NCI-H1694 treated with DMSO at 0.1 percent for 48 hours (cell line): ENCODE measurements around the gene SLC5A9.
"Not testable (repeated sequence)": the region's sequence is repeated elsewhere in the genome, so short reads cannot be mapped to it uniquely, and the experiment has no call there.

Experiments used
- DNase-seq: peaks from one replicate; lab custom pipeline; 2025; lab: John Stamatoyannopoulos, UW

Gene SLC5A9

DNA sequence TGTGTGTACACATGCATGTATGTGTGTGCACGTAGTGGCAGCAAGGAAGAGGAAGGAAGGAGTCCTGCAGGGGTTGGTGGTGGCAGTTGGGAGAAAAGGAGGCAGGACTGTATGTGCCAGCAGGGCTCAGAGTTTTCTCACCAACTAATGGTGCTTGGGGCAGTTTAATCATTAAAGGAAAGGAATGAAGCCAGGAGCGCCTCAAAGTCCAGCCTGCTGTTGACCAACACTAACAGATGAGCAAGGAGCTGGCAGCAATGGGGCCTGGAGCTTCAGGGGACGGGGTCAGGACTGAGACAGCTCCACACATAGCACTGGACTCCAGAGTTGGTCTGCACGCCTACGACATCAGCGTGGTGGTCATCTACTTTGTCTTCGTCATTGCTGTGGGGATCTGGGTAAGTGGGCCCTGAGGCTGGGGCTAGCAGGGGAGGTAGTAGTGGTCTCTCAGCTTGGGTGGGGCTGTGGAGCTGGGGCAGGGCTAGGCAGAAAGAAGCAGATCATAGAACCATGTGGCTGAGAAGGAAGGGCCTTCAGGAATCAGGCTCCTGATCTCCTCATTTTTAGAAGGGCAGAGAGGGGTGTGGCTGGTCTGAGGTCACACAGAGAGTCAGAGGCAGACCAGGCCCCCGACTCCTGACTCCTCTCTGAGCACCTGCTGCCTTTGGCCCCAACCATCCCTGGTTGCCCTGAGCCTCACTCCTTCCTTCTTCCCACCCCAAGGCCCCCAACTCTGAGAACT is at the start of gene SLC5A9:
Gene SLC5A9 (plus strand): TSS at position 216 of the 742 bp plus-strand sequence. CDS start 21 bp downstream, at position 237.
- DNase-seq = no peak

DNA sequence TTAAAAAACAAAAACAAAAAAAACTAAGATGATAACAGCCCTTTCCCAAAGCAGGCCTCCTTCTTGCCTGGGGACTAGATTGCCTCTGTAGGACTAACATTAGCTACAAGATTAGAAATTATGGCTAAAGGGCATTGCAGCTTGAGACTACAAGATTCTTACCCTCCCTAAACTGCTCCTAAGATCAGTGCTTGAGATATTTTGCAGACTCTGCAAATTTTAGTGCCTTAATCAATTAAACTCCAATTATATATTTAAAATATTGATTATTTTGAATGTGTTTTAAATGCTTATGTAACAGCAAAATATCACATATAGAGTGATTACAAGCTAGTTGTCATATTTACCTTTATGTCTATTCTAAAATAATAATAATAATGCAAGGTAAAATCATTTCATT is 47.4 kb upstream of the SLC5A9 start:
- DNase-seq = no peak

DNA sequence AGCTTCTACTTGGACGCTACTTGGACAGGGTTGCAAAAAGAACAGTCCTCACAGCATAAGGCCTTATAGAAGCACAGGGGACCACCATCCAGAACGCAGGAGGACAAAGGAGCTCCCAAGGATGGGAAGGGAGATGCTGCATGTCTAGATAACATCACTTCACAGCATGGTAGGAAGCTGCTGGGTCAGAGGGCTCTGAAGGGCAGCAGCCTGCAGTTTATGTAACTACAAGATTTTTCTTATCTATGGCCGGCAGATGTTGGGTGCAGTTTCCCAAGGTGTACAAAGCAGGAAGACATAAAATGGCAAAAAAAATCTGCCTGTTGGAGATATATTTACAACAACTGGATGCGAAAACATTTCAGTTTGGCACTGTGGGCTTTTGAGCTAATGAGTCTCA is 45.3 kb upstream of the SLC5A9 start:
- no peak for DNase-seq

DNA sequence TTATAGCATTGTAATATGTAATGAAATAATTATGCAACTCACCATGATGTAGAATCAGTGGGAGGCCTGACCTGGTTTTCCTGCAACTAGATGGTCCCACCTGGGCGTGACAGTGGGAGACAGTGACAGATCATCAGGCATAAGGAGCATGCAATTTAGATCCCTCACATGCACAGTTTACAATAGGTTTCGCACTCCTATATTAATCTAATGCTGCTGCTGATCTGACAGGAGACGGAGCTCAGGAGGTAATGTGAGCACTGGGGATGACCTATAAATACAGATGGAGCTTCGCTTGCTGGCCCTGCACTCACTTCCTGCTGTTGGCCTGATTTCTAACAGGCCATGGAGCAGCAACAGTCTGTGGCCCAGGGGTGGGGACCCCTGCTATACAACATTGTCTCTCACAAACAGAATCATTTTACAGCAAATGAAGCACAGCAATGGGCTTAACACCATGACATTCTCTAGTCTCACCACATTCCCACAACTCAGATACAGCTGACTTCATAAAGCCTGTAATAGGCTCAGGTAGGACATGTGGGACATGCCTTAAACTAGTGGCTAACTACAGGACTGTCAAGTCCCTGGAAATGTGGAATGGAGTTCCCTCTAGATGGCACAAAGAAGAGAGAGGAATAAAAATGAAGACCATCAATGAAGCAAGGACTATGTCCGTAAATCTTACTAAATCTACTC is 40.7 kb upstream of the SLC5A9 start:
- no peak for DNase-seq

DNA sequence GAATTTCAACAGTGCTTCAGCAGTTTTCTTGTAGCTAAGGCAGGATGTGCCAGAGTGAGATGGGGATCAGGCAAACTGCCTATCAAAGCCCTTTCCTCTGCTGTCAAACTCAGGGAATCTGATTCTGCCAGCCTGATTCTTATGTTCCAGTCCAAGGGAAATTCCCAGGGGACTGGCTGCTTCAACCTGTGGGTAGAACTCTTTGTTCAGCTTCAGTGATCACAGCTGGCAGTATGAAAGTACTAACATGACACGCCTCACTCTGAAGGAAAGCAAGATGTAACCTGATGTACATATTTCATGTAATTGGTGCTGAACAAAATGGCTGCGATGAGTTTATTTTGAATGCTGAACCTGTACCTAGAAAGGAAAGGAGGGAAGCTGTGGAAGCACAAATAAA is 40.1 kb upstream of the SLC5A9 start:
- DNase-seq = peak; percentile 2

DNA sequence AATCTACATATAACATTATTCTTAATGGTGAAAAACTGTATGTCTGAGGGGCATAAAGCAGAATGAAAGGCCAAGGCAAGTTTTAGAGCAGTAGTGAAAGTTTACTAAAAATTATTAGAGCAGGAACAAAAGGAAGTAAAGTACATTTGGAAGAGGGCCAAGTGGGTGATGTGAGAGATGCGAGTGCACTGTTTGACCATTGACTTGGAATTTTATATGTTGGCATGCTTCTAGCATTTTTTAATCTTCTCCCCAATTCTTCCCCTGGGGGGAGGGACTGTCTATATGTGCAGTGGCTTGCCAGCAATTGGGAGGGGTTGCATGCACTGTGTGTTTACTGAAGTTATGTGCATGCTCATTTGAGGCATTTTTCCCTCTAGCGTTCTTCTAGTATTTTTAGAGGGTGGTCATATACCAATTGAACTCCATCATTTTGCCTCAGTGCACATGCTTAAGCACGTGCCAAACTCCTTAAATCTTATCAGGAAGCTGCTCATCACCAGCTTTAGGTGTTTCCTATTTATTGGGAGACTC is 36.1 kb upstream of the SLC5A9 start:
- DNase-seq = no peak

DNA sequence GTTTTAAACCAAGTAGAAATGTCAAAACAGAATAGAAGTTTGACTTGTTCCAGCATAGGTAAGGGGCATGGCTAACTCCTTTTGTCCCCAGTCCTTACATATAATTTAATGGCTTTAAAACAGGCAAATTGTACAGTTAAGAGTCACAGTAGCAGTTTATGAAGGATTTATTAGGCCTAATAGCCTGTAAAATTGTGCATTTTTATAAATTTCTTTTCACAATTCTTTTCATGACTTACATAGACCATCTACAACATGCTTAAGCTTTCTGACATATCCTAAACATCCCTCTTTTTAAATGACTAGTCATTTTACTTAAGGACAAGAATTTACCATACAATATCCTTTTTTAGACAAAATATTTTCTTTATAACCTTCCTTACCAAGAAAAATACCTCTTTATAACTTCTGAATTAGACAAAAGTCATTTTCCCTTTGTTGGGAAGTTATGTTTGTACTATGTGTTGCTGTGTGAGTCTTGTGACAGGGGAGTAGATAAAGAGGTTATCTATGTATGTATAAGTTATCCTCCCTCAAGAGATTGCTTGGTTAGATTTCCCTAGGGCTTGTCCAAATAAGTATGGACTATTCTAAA is 34.5 kb upstream of the SLC5A9 start:
- DNase-seq = no peak

DNA sequence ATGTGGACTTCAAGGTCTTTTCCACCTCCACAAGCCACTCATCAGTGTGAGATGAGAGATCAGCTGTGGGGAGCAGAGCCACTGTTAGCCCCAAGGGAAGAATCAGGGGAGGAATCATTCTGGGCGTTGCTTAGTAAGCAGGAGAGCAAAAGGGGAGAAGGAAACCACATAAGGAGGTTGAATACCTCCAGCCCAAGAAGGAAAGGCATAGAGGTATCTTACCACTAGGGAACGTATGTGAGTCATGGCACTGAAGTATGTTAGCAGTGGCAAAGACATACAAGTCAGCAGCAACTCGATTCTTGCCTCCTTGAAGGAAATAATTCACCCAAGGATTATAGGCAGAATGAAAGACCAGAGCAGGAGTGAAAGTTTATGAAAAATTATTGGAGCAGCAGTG is 31.6 kb upstream of the SLC5A9 start:
- DNase-seq = no peak

DNA sequence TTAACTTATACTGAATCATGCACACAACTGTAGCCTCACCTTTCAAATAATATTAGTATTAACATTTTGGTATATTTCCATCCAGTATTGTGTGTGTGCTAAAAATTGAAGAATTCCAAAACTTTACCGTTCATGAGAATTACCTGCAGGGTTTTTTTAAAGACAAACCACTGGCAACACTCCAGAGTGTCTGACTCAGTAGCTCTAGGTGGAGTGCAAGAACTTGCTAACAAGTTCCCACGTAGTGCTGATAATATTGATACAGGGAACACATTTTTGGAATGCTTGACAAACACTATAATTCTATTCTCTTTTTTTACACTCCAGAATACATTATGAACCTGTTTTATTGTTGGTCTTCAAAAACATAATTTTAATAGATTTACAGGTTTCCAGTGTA is 27.7 kb upstream of the SLC5A9 start:
- no peak for DNase-seq

DNA sequence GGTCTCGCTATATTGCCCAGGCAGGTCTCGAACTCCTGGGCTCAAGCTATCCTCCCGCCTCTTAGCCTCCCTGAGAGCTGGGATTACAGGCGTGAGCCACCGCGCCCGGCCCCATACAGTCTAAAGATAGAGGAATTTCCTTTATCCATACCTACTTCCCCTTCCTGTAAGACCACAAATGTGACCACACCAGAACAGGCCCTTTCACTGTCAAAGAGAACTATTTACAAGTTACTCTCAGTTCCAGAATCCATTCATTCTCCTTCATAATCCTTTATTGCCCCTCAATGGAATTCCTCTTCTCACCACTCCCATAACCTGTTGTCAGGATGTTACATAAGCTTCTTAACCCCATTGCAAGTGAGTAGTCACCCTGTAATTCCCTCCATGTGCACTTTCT is 26.3 kb upstream of the SLC5A9 start:
- DNase-seq = no peak

DNA sequence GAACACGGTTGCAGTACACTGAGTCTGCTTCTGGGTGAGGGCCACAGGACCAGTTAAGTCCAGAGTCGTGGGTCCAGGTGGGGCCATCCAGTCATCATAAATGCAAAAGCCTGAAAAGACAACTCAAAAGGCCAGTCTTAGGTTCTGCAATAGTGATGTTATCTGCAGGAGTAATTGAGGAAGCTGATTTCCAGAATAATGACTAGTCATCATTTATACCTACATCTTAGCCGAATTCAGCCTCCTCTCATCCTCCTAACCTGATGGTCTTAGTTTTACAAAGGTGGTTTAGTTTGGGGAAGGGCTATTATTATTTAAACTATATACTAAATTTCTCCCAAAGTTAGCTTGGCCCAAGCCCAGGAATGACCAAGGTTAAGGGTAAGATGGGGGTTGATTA is 23.5 kb upstream of the SLC5A9 start:
- no peak for DNase-seq

DNA sequence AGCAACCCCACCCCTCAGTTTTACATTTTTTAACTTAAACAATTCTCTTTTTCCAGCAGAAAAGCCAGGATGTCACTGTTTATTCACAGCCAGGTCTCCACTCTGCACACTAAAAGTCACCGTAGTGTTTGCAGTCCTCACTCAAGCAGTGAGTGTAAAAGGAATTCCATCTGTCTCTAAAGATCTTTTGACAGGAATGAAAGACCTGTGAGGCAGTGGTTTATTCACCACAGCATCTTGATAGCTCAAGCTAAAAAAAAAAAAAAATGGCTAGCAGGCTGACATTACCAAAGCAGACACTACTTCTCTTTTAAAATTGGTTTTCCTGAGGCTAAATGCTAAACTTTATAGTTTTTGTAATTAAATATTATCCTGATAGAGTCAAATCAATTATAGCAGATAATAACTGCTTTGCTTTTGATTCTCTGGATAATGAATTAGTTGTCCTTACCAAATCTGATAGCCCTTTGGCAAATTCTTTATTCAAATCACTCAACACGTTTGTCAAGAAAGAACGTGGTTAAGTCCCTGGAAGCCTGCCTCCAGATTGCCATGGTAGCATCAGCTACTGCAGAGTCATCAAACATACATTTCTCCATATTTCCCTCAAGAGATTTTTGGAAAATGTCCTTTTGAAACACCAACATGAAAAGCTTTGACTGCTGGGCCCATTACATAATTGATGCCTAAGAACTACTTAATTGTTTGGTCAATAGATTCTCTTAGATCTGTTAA is 22.2 kb upstream of the SLC5A9 start:
- DNase-seq = no peak

DNA sequence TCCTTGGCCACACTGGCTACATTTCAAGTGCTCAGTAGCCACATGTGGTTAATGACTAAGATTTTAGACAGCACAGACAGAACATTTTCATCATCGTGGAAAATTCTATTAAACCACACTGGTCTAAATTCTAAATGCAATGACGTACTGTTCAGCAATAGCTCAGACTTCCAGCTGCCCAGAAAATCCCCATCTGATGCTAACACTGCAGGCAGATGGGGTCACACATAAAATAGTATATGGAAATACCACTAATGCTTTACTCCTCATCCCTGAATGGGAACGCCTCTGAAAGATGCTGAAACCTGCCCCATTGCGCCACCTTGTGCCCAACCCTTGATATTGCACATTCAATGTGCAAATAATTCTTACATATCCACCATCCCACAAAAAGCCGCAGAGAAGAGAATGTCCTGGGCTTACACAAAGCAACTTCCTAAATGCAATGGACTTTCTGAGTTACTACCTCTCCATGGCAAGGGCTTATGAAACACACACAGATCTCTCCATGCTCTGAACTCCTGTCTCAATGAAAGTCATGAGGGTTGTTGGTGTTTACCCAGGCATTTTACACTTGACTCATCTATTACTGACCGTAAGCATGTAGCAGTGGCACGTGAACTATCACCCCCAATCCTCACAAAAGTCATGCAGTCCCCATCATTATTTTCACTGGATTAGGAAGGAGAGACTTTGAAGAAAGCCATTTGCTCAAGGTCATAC is 20.3 kb upstream of the SLC5A9 start:
- DNase-seq = peak; percentile 73

DNA sequence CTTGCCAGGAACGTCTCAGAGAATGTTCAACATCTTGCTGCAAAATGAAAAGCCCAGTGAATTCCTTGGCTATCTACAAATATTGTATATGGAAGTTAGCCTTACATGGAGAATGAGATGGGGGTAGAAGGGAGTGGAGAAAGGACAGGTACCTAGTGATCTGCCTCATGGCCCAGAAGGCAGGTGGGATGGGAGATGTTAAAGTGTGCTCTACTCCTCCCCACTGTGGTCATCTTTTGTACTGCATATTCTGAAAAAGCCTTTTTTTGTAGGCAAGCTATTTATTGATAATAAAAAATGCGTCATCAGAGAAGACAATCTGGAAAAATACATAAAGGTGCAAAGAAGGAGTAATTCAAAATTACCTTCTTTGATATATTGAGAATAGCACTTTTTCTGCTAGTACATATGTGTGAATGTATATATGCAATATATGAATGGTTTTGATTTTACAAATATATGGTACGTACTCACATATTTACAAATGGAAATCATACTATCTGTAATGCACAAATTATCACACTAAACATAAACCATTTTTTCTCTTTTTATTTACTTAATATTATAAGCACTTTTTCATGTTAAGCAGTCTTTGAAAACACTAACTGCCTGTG is 19.1 kb upstream of the SLC5A9 start:
- DNase-seq = peak; percentile 33

DNA sequence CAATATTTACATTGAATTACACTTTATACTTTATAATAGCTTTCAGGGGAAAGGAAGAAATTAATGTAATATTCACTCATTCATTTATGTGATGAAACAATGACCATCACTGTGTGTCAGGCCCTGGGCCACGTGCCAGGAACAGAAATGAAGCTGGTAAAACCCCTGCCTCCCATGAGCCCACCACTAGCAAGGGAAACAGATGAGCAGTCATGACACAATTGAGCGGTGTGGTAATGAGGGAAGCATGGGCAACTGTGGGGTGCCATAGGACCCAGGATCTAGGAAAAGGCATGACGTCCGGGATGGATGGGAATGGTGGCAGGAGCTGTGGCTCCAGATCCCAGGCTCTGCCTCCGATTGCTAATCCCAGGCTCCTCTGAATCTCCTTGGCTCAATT is 17.0 kb upstream of the SLC5A9 start:
- DNase-seq = no peak

DNA sequence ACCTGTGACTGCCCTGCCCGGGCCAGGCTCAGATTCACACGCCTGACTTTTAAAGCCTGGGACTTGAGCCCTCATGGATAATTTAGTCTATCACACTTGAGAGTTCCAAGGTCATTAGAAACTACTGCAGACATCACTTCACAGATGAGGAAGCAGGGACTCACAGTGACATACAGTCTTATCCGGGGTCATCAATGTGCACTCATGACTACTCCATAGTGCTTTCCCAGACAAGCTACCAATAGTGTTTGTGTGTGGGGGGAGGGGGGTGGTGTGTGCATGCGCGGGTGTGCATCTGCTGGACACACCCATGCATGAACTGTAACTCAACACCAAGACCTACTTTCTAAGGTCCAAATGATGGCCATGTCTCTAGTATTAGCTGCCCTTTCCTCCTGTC is 16.1 kb upstream of the SLC5A9 start:
- no peak for DNase-seq

DNA sequence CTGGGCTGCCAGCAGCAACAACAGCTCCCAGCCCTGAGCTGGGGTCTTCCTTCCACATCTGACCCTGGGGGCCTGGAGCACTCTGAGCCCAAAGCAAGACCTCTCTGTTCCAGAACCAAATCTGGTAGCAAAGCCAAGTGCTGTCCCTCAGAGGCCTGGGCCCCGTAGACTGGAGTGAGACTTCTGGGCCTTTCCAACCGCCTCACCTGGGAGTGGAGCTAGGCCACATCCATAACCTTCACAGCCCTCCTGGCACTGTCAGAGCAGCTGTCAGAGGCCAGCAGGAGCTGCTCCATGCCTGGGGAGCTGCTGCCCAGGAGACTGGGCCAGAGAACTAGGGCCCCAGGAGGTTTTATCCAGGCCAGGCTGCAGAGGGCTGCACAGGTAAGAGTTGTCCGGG is 15.4 kb upstream of the SLC5A9 start:
- no peak for DNase-seq

DNA sequence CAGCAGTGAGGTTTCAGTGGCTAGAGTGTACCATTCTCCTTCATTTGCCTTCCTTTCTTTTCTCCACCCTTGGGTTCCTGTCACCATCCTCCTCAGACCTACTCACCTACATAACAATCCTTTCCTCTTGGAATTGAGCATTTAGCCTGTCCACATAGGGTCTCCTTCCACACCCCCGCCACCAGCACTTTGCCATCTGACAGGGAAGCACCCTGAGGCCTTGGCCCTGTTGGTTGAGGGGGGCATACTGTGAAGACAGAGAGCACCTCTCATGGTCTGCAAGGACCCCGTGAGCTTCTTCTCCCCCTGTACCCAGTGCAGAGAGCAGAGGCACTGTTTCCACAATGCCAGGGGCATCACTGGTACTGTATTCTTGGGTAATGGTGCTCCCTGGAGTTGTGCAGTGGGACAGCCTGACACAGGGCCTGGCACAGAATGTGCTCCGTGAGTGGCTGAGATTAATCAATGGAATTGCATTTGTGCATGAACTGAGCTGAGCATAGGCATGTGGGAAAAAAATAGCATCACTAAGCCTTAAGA is 14.9 kb upstream of the SLC5A9 start:
- DNase-seq = no peak

DNA sequence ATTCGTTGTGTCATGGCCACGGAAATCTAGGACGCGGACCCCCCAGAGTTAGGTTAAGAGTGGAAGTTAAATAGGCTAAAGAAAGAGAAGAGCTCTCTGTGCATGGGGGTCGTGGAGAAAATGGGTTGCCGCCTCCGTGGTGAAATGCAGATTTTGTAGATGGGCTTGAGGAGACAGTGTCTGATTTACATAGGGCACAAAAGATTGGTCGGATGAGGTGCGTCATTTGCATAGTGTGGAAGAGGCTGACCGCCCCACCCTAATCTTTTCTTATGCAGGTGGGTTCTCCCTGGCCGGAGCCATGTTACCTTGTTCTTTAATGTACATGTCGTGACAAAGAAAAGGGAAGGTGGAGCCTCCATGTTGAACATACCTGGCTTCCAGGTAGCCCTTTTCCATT is 14.3 kb upstream of the SLC5A9 start:
- no peak for DNase-seq

DNA sequence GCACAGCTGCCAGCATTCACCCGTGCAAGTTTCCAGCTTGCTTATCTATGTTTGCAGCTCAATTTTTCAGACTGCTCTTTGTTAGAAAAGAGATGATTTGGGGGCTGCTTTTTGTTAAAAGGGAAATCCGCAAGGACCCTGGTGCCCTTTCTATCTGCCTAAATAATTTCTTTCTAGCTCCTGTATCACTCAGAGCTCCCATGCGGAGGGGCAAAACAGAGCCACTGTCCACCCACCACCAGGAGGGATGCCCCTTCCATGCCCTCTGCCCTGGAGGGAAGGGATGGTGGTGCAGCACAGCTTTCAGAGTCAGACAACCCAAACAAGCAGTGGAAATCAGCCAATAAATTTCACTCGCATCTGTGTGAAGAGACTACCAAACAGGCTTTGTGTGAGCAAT is 13.9 kb upstream of the SLC5A9 start:
- DNase-seq = no peak

DNA sequence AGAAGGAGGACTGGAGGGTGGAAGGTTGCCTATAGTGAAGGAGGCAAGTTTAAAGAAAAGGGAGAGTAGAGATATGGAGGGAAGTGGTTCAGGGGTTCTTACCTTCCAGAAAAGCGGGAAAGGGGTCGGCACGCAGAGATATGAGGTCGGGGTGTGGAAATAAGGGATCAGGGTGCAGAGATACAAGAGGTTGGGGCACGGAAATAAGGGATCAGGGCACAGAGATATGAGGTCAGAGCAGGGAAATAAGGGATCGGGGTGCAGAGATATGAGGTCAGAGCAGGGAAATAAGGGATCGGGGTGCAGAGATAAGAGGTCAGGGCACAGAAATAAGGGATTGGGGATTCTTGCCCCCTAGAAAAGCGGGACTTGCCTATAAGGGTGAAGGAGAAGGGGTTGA is 9.1 kb upstream of the SLC5A9 start:
- not testable (repeated sequence) for DNase-seq
